CD4-positive, alpha-beta T cell (primary cell): ENCODE measurements around the gene PIK3C2B. TPM values are rescaled to one million over a fixed set of nuclear protein-coding genes. Genes with fewer than 3 reads are reported as not detected.
A peak's percentile ranks its signal among the peaks of the same experiment; 100 is the strongest.

Experiments
- ATAC-seq: fragments of 200-7000 bp; cut with Tn5 transposase; one replicate; pipeline ENCODE4 v1.10.0; 2022; ENCODE audit warnings: mild to moderate bottlenecking; ENCODE audit not compliant: poor library complexity
- CTCF ChIA-PET: fragments of 350-600 bp; sonication (Branson Sonifier 250); formaldehyde crosslinking; loops from one replicate; lab custom pipeline; 2021; ENCODE audit warnings: antibody characterized with exemption, inconsistent platforms; lab: Charles Lee
- POLR2A ChIA-PET: fragments of 350-600 bp; sonication (Branson Sonifier 250); formaldehyde crosslinking; loops from one replicate; lab custom pipeline; 2021; ENCODE audit warnings: antibody characterized with exemption, inconsistent platforms; lab: Charles Lee
- DNase-seq, 14 experiments: peaks; one replicate each; pipeline ENCODE4 v3.0.0-alpha.2; 2013 to 2020; ENCODE audit warnings: mixed read lengths in 2 of 14
- H3K27ac ChIP-seq, 2 donors: one replicate each; pipeline versions ENCODE4 v1.5.1 to v1.7.0; 2013; ENCODE audit warnings: low read length in 2 of 2, low read depth in 1 of 2, mild to moderate bottlenecking in 1 of 2
- H3K27me3 ChIP-seq, 2 experiments: 1 replicate in 1 of 2; 2 replicates in 1 of 2; pipeline versions ENCODE4 v1.6.1 to v1.7.0; 2013; ENCODE audit warnings: low read length in 2 of 2, control low read depth in 1 of 2, mild to moderate bottlenecking in 1 of 2, moderate library complexity in 1 of 2; ENCODE audit not compliant: insufficient read depth in 2 of 2, control insufficient read depth in 1 of 2
- H3K36me3 ChIP-seq: one replicate; pipeline ENCODE4 v1.6.1; 2013; ENCODE audit warnings: low read length, control low read depth; ENCODE audit not compliant: insufficient read depth
- H3K4me1 ChIP-seq: one replicate; pipeline ENCODE4 v1.6.1; 2013; ENCODE audit warnings: low read length, control low read depth; ENCODE audit not compliant: insufficient read depth
- H3K4me3 ChIP-seq: one replicate; pipeline ENCODE4 v1.5.1; 2013; ENCODE audit warnings: mild to moderate bottlenecking, low read length, moderate library complexity
- H3K9me3 ChIP-seq, 2 experiments: 1 replicate in 1 of 2; 2 replicates in 1 of 2; pipeline versions ENCODE4 v1.6.1 to v1.7.0; 2013; ENCODE audit warnings: low read length in 2 of 2, mild to moderate bottlenecking in 2 of 2, control low read depth in 1 of 2, moderate library complexity in 1 of 2; ENCODE audit not compliant: control insufficient read depth in 1 of 2, insufficient read depth in 1 of 2
- H3K27ac Mint-ChIP-seq: one replicate; pipeline ENCODE4 v1.8.0; 2020; ENCODE audit warnings: mixed read lengths
- H3K27me3 Mint-ChIP-seq: one replicate; pipeline ENCODE4 v1.8.0; 2021; ENCODE audit warnings: mixed read lengths
- H3K36me3 Mint-ChIP-seq: one replicate; pipeline ENCODE4 v1.8.0; 2021; ENCODE audit warnings: low read depth, mixed read lengths
- H3K4me1 Mint-ChIP-seq: one replicate; pipeline ENCODE4 v1.8.0; 2021; ENCODE audit warnings: low read depth, mixed read lengths
- H3K4me3 Mint-ChIP-seq: one replicate; pipeline ENCODE4 v1.8.0; 2020; ENCODE audit warnings: mild to moderate bottlenecking, mixed read lengths
- H3K9me3 Mint-ChIP-seq: one replicate; pipeline ENCODE4 v1.8.0; 2020; ENCODE audit warnings: mixed read lengths
- CTCF ChIP-seq: fragments of 200-600 bp; IDR thresholded peaks from one replicate; pipeline ENCODE4 v1.8.0; 2022; ENCODE audit warnings: antibody characterized with exemption, mild to moderate bottlenecking
- intact Hi-C, 2 experiments: fragments of 100-400 bp; cut with DNase I in 1 of 2; cut with micrococcal nuclease in 1 of 2; formaldehyde crosslinking; loops; one replicate each; pipeline versions ENCODE4 v1.15.1 to v1.9.0; 2023 to 2025; cut with DNase I, micrococcal nuclease
- total RNA-seq, 174 experiments: library from RNA in 2 of 174; stranded (reverse) in 2 of 174; gene quantifications; one replicate each; pipeline ENCODE4 v1.2.3 and lab custom pipeline; 2021 to 2026

Gene PIK3C2B
- total RNA-seq, 2 experiments from 2014 or later, result 25.5 to 27.1 TPM

- H3K36me3 Mint-ChIP-seq, result peaks cover 3% of the 10 kb centered on the region
- CTCF ChIA-PET, result interaction anchor here (2.0 to 12.5 kb wide), 2 partner anchors 53 to 68 kb away, joined by 12 to 218 read pairs; no protein-coding TSS in a partner anchor
- H3K27ac Mint-ChIP-seq, result no peak overlapping the region
- Histone ChIP-seq H3K4me1 (peaks cover 18% of the 10 kb centered on the region), H3K27me3 (no peaks in the 10 kb centered on the region), H3K9me3 (no peaks in the 10 kb centered on the region), H3K4me3 (no peak overlapping the region), H3K27ac (no peak overlapping the region), H3K36me3 (no peaks in the 10 kb centered on the region)
- intact Hi-C loops, result loop anchor here in 1 of 2 experiments (5.0 to 10.0 kb wide), 2 partner anchors 305 to 337 kb away; no protein-coding TSS in a partner anchor
- POLR2A ChIA-PET, result interaction anchor here (0.6 to 1.2 kb wide), 4 partner anchors 8 to 54 kb away, joined by 3 read pairs; no protein-coding TSS in a partner anchor
- no peak for DNase-seq
- H3K4me1 Mint-ChIP-seq, result peaks cover 29% of the 10 kb centered on the region
- ATAC-seq, result no peak
- no peak overlapping the region for H3K4me3 Mint-ChIP-seq
- H3K27me3 Mint-ChIP-seq, result peaks cover 3% of the 10 kb centered on the region
- H3K9me3 Mint-ChIP-seq, result no peaks in the 10 kb centered on the region
- TF ChIP-seq CTCF, result no peak
Measured at GRCh38 chr1:204499511-204500468, 5.2 kb upstream of the PIK3C2B start.

- H3K4me3 Mint-ChIP-seq, result no peak overlapping the region
- no peak overlapping the region for H3K4me3 ChIP-seq
- no peaks in the 10 kb centered on the region for H3K27me3 ChIP-seq
- DNase-seq, result no peak
- ChIA-PET CTCF (interaction anchor here (12.5 kb wide), 1 partner anchor 52 kb away, joined by 218 read pairs; no protein-coding TSS in a partner anchor), POLR2A (interaction anchor here (1.0 kb wide), 1 partner anchor 8 kb away, joined by 3 read pairs; no protein-coding TSS in a partner anchor)
- H3K27ac Mint-ChIP-seq, result no peak overlapping the region
- H3K36me3 ChIP-seq, result no peaks in the 10 kb centered on the region
- ATAC-seq, result no peak
- intact Hi-C loops, result no loop called here
- H3K27ac ChIP-seq, result no peak overlapping the region
- no peaks in the 10 kb centered on the region for H3K9me3 ChIP-seq
- peaks cover 3% of the 10 kb centered on the region for H3K36me3 Mint-ChIP-seq
- H3K4me1 ChIP-seq, result peaks cover 21% of the 10 kb centered on the region
- no peak for TF ChIP-seq CTCF
- H3K27me3 Mint-ChIP-seq, result peaks cover 3% of the 10 kb centered on the region
- no peaks in the 10 kb centered on the region for H3K9me3 Mint-ChIP-seq
- H3K4me1 Mint-ChIP-seq, result peaks cover 30% of the 10 kb centered on the region
Measured at GRCh38 chr1:204498981-204499380, 4.4 kb upstream of the PIK3C2B start.

GRCh38 chr1:204495777-204496176 is 1.2 kb upstream of the PIK3C2B start:
- Mint-ChIP-seq H3K27ac (peak overlapping the region; percentile 88), H3K4me1 (peaks cover 52% of the 10 kb centered on the region), H3K36me3 (peaks cover 5% of the 10 kb centered on the region), H3K9me3 (no peaks in the 10 kb centered on the region), H3K27me3 (no peaks in the 10 kb centered on the region), H3K4me3 (peak overlapping the region; percentile 91)
- intact Hi-C loops, result loop anchor here in 1 of 2 experiments (2.0 kb wide), 1 partner anchor 49 kb away; no protein-coding TSS in a partner anchor
- no peak for ATAC-seq
- Histone ChIP-seq H3K4me1 (peaks cover 49% of the 10 kb centered on the region), H3K27me3 (no peaks in the 10 kb centered on the region), H3K4me3 (peak overlapping the region; percentile 70), H3K27ac (peak overlapping the region in 1 of 2 donors; percentile 95), H3K9me3 (no peaks in the 10 kb centered on the region), H3K36me3 (no peaks in the 10 kb centered on the region)
- POLR2A ChIA-PET, result interaction anchor here (3.5 to 6.0 kb wide), 5 partner anchors 7 to 49 kb away, joined by 28 to 79 read pairs (median 33); partner anchors contain the start of gene MDM4
- no peak for DNase-seq
- CTCF ChIA-PET, result interaction anchor here (0.8 to 4.5 kb wide), 4 partner anchors 11 to 64 kb away, joined by 3 to 51 read pairs (median 4); no protein-coding TSS in a partner anchor
- TF ChIP-seq CTCF, result no peak
